ENCODE results near the gene CYB5R3.

Gene CYB5R3

DNA sequence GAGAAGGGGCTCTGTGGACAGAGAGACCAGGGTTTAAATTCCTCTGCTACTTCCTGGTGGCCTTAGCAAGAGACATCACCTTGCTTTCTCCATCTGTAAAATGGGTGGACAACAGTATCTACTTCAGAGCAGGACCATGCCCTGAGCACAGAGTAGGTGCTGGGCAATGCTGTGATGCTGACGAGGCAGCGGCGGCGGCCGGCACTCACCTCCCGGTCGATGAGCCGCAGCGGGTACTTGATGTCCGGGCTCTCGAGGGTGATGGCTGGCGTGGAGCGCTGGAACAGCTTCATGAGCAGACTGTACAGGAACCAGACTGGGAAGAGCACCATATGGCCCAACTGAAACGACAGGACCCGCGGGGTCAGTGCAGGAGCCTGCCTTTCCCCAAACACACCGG, 12.7 kb downstream of the CYB5R3 start:
- Histone ChIP-seq H3K4me1 (ENCODE audit: control insufficient read depth, insufficient read depth, low read length, poor library complexity, severe bottlenecking) (no peaks in the 10 kb centered on the region), H3K9me3 (ENCODE audit: control insufficient read depth, low read length) (no peaks in the 10 kb centered on the region), H3K27ac (ENCODE audit: insufficient read depth, low read length, poor library complexity, severe bottlenecking) (no peak overlapping the region), H3K4me3 (ENCODE audit: insufficient read depth, low read depth, low read length, poor library complexity, severe bottlenecking) (no peak overlapping the region), H3K36me3 (ENCODE audit: control insufficient read depth, insufficient read depth, low read length) (peaks cover 37% of the 10 kb centered on the region), H3K27me3 (replicated peaks; ENCODE audit: control insufficient read depth, insufficient read depth, low read length, poor library complexity, severe bottlenecking) (no peaks in the 10 kb centered on the region)
- no peak for DNase-seq

DNA sequence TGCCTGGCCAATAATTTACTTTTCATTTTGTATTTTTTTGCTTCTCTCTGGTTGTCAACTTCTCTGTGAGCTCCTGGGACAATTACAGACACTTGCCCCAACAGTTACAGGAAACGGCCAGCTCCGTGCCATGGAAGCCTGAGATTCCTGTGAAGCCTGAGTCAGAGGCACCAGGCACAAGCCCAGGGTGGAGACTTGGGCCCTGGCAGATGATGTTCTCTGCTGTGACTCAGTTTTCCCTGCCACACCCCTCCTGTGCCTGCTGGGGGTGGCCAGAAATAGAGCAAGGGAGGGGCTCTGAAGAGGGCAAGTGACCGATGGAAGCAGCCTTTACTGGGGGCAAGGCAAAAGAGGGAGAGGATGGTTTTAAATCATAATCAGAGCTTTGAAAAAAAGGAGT, 13.7 kb downstream of the CYB5R3 start:
- H3K36me3 ChIP-seq (ENCODE audit: control insufficient read depth, insufficient read depth, low read length) = peaks cover 46% of the 10 kb centered on the region
- no peak for DNase-seq
- no peak overlapping the region for H3K27ac ChIP-seq (ENCODE audit: insufficient read depth, low read length, poor library complexity, severe bottlenecking)
- H3K4me3 ChIP-seq (ENCODE audit: insufficient read depth, low read depth, low read length, poor library complexity, severe bottlenecking) = no peak overlapping the region
- H3K27me3 ChIP-seq (replicated peaks; ENCODE audit: control insufficient read depth, insufficient read depth, low read length, poor library complexity, severe bottlenecking) = no peaks in the 10 kb centered on the region
- no peaks in the 10 kb centered on the region for H3K4me1 ChIP-seq (ENCODE audit: control insufficient read depth, insufficient read depth, low read length, poor library complexity, severe bottlenecking)
- H3K9me3 ChIP-seq (ENCODE audit: control insufficient read depth, low read length) = no peaks in the 10 kb centered on the region

GRCh38 chr22:42633013-42633412, 16.2 kb downstream of the CYB5R3 start:
- peaks cover 67% of the 10 kb centered on the region for H3K36me3 ChIP-seq (ENCODE audit: control insufficient read depth, insufficient read depth, low read length)
- H3K9me3 ChIP-seq (ENCODE audit: control insufficient read depth, low read length) = no peaks in the 10 kb centered on the region
- no peaks in the 10 kb centered on the region for H3K4me1 ChIP-seq (ENCODE audit: control insufficient read depth, insufficient read depth, low read length, poor library complexity, severe bottlenecking)
- H3K27me3 ChIP-seq (replicated peaks; ENCODE audit: control insufficient read depth, insufficient read depth, low read length, poor library complexity, severe bottlenecking) = no peaks in the 10 kb centered on the region
- DNase-seq = no peak
- no peak overlapping the region for H3K27ac ChIP-seq (ENCODE audit: insufficient read depth, low read length, poor library complexity, severe bottlenecking)
- no peak overlapping the region for H3K4me3 ChIP-seq (ENCODE audit: insufficient read depth, low read depth, low read length, poor library complexity, severe bottlenecking)

- H3K27me3 ChIP-seq (replicated peaks; ENCODE audit: control insufficient read depth, insufficient read depth, low read length, poor library complexity, severe bottlenecking) = no peaks in the 10 kb centered on the region
- peaks cover 76% of the 10 kb centered on the region for H3K36me3 ChIP-seq (ENCODE audit: control insufficient read depth, insufficient read depth, low read length)
- no peaks in the 10 kb centered on the region for H3K4me1 ChIP-seq (ENCODE audit: control insufficient read depth, insufficient read depth, low read length, poor library complexity, severe bottlenecking)
- H3K27ac ChIP-seq (ENCODE audit: insufficient read depth, low read length, poor library complexity, severe bottlenecking) = no peak overlapping the region
- no peak for DNase-seq
- no peak overlapping the region for H3K4me3 ChIP-seq (ENCODE audit: insufficient read depth, low read depth, low read length, poor library complexity, severe bottlenecking)
- H3K9me3 ChIP-seq (ENCODE audit: control insufficient read depth, low read length) = no peaks in the 10 kb centered on the region
Measured at GRCh38 chr22:42632096-42632495, 17.1 kb downstream of the CYB5R3 start.

GRCh38 chr22:42630901-42631602, 18.1 kb downstream of the CYB5R3 start:
- H3K4me3 ChIP-seq (ENCODE audit: insufficient read depth, low read depth, low read length, poor library complexity, severe bottlenecking) = no peak overlapping the region
- no peaks in the 10 kb centered on the region for H3K27me3 ChIP-seq (replicated peaks; ENCODE audit: control insufficient read depth, insufficient read depth, low read length, poor library complexity, severe bottlenecking)
- H3K4me1 ChIP-seq (ENCODE audit: control insufficient read depth, insufficient read depth, low read length, poor library complexity, severe bottlenecking) = no peaks in the 10 kb centered on the region
- H3K27ac ChIP-seq (ENCODE audit: insufficient read depth, low read length, poor library complexity, severe bottlenecking) = no peak overlapping the region
- no peaks in the 10 kb centered on the region for H3K9me3 ChIP-seq (ENCODE audit: control insufficient read depth, low read length)
- H3K36me3 ChIP-seq (ENCODE audit: control insufficient read depth, insufficient read depth, low read length) = peaks cover 75% of the 10 kb centered on the region
- DNase-seq = no peak

DNA sequence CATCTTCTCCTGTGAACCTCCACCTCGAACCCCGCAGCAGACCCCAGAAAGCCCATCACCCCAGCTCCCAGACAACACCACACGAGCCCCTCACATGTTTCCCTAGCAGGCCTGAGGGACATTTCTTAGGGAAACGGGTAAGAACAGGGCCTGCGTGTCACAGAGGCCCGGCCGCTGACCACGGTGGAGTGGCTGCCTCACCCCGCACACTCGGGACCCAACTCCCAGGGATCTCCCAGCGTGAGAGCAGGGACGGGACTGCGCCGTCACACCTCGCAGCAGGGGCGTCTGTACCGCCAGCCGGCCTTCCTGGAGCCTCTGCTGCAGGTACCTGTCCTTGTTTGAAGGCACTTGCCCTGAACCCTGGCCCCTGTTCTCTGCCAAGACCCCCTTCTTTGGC, 19.0 kb downstream of the CYB5R3 start:
- Histone ChIP-seq H3K27ac (ENCODE audit: insufficient read depth, low read length, poor library complexity, severe bottlenecking) (no peak overlapping the region), H3K27me3 (replicated peaks; ENCODE audit: control insufficient read depth, insufficient read depth, low read length, poor library complexity, severe bottlenecking) (no peaks in the 10 kb centered on the region), H3K36me3 (ENCODE audit: control insufficient read depth, insufficient read depth, low read length) (peaks cover 73% of the 10 kb centered on the region), H3K4me3 (ENCODE audit: insufficient read depth, low read depth, low read length, poor library complexity, severe bottlenecking) (no peak overlapping the region), H3K9me3 (ENCODE audit: control insufficient read depth, low read length) (no peaks in the 10 kb centered on the region), H3K4me1 (ENCODE audit: control insufficient read depth, insufficient read depth, low read length, poor library complexity, severe bottlenecking) (no peaks in the 10 kb centered on the region)
- DNase-seq = no peak

- H3K27me3 ChIP-seq (replicated peaks; ENCODE audit: control insufficient read depth, insufficient read depth, low read length, poor library complexity, severe bottlenecking) = no peaks in the 10 kb centered on the region
- H3K9me3 ChIP-seq (ENCODE audit: control insufficient read depth, low read length) = no peaks in the 10 kb centered on the region
- peaks cover 70% of the 10 kb centered on the region for H3K36me3 ChIP-seq (ENCODE audit: control insufficient read depth, insufficient read depth, low read length)
- H3K27ac ChIP-seq (ENCODE audit: insufficient read depth, low read length, poor library complexity, severe bottlenecking) = no peak overlapping the region
- no peaks in the 10 kb centered on the region for H3K4me1 ChIP-seq (ENCODE audit: control insufficient read depth, insufficient read depth, low read length, poor library complexity, severe bottlenecking)
- no peak for DNase-seq
- no peak overlapping the region for H3K4me3 ChIP-seq (ENCODE audit: insufficient read depth, low read depth, low read length, poor library complexity, severe bottlenecking)
Measured at GRCh38 chr22:42627981-42628380, 21.2 kb downstream of the CYB5R3 start.

GRCh38 chr22:42626951-42627625, 22.1 kb downstream of the CYB5R3 start:
- peaks cover 62% of the 10 kb centered on the region for H3K36me3 ChIP-seq (ENCODE audit: control insufficient read depth, insufficient read depth, low read length)
- H3K9me3 ChIP-seq (ENCODE audit: control insufficient read depth, low read length) = no peaks in the 10 kb centered on the region

DNA sequence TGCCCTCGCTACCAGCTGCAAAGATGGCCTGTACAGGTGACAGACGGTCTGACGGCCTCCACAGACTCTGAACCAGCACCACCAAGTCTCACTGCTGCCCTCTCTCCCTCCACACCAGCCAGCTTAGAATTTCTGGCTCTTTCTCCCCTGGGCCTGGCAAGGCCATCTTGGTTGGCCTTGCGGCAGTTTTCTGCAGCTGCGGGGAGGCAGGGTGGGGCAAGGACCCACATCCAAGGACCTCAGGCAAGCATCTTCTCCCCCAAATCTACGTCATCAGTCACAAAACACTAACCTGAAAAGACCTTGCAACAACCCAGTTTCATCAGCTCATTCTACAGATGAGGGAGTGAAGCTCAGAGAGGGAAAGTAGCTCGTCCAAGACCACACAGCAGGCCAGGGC, 22.8 kb downstream of the CYB5R3 start:
- peaks cover 56% of the 10 kb centered on the region for H3K36me3 ChIP-seq (ENCODE audit: control insufficient read depth, insufficient read depth, low read length)
- no peak overlapping the region for H3K27ac ChIP-seq (ENCODE audit: insufficient read depth, low read length, poor library complexity, severe bottlenecking)

More at GRCh38 chr22:42626951-42627625, 22.1 kb downstream of the CYB5R3 start:
- Histone ChIP-seq H3K4me3 (ENCODE audit: insufficient read depth, low read depth, low read length, poor library complexity, severe bottlenecking) (no peak overlapping the region), H3K27ac (ENCODE audit: insufficient read depth, low read length, poor library complexity, severe bottlenecking) (no peak overlapping the region), H3K4me1 (ENCODE audit: control insufficient read depth, insufficient read depth, low read length, poor library complexity, severe bottlenecking) (no peaks in the 10 kb centered on the region), H3K27me3 (replicated peaks; ENCODE audit: control insufficient read depth, insufficient read depth, low read length, poor library complexity, severe bottlenecking) (no peaks in the 10 kb centered on the region)
- DNase-seq = no peak

DNA sequence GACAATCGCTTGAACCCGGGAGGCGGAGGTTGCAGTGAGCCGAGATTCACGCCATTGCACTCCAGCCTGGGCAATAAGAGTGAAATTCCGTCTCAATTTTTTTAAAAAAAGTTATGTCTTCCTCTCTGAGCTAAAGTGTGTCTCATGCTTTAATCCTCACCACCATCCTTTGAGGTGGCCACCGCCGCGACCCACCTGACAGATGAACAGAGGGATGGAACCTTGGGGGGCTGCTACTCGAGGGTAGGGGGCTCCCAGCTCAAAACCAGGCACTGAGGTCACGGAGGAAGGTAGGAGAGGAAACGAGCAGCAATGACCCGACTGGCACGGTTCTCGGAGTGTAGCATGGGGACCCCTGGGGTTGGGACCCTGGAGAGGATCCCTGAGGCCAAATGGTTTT, 23.8 kb downstream of the CYB5R3 start:
- Histone ChIP-seq H3K27ac (ENCODE audit: insufficient read depth, low read length, poor library complexity, severe bottlenecking) (no peak overlapping the region), H3K4me1 (ENCODE audit: control insufficient read depth, insufficient read depth, low read length, poor library complexity, severe bottlenecking) (no peaks in the 10 kb centered on the region), H3K27me3 (replicated peaks; ENCODE audit: control insufficient read depth, insufficient read depth, low read length, poor library complexity, severe bottlenecking) (no peaks in the 10 kb centered on the region), H3K36me3 (ENCODE audit: control insufficient read depth, insufficient read depth, low read length) (peaks cover 47% of the 10 kb centered on the region), H3K4me3 (ENCODE audit: insufficient read depth, low read depth, low read length, poor library complexity, severe bottlenecking) (no peak overlapping the region), H3K9me3 (ENCODE audit: control insufficient read depth, low read length) (no peaks in the 10 kb centered on the region)
- no peak for DNase-seq

More for the DNA sequence above, 22.8 kb downstream of the CYB5R3 start:
- DNase-seq = no peak
- Histone ChIP-seq H3K27me3 (replicated peaks; ENCODE audit: control insufficient read depth, insufficient read depth, low read length, poor library complexity, severe bottlenecking) (no peaks in the 10 kb centered on the region), H3K9me3 (ENCODE audit: control insufficient read depth, low read length) (no peaks in the 10 kb centered on the region), H3K4me1 (ENCODE audit: control insufficient read depth, insufficient read depth, low read length, poor library complexity, severe bottlenecking) (no peaks in the 10 kb centered on the region), H3K4me3 (ENCODE audit: insufficient read depth, low read depth, low read length, poor library complexity, severe bottlenecking) (no peak overlapping the region)
